22Rv1 (cell line): ENCODE results near the gene AARS1.
"Not testable (repeated sequence)": the region's sequence is repeated elsewhere in the genome, so short reads cannot be mapped to it uniquely, and the experiment has no call there.

Experiments used
- H3K27ac ChIP-seq: fragments of 450-650 bp; 2 replicates; pipeline ENCODE4 v1.5.1; 2017
- CTCF ChIP-seq: fragments of 450-650 bp; IDR thresholded peaks from 2 replicates; pipeline ENCODE4 v1.5.1; 2017; ENCODE audit warnings: mild to moderate bottlenecking
- ZFX ChIP-seq: fragments of 450-650 bp; IDR thresholded peaks from 2 replicates; pipeline ENCODE4 v1.6.1; 2017; ENCODE audit warnings: antibody characterized with exemption, borderline replicate concordance

AARS1 gene

GRCh38 chr16:70294385-70295025 lies 5.2 kb upstream of the AARS1 start:
- H3K27ac ChIP-seq = no peak overlapping the region
- TF ChIP-seq CTCF = no peak
- no peak for TF ChIP-seq ZFX

- H3K27ac ChIP-seq = not testable (repeated sequence)
Measured at GRCh38 chr16:70292148-70292547, 2.8 kb upstream of the AARS1 start.

- TF ChIP-seq ZFX = no peak
- no peak for TF ChIP-seq CTCF
- H3K27ac ChIP-seq = no peak overlapping the region; the same call in 1 of the 2 replicates
Measured at GRCh38 chr16:70290949-70291519, 1.7 kb upstream of the AARS1 start.

GRCh38 chr16:70287304-70287971 lies 1.9 kb downstream of the AARS1 start:
- H3K27ac ChIP-seq = peak overlapping the region; percentile 94

GRCh38 chr16:70276392-70276791 lies 12.9 kb downstream of the AARS1 start:
- no peak for TF ChIP-seq CTCF
- H3K27ac ChIP-seq = no peak overlapping the region

GRCh38 chr16:70271696-70272095 lies 17.6 kb downstream of the AARS1 start:
- H3K27ac ChIP-seq = no peak overlapping the region
- TF ChIP-seq ZFX (no peak), CTCF (no peak)

- no peak overlapping the region for H3K27ac ChIP-seq
- TF ChIP-seq ZFX = no peak
- TF ChIP-seq CTCF = no peak
Measured at GRCh38 chr16:70270176-70270575, 19.1 kb downstream of the AARS1 start.

GRCh38 chr16:70269471-70269870 lies 19.8 kb downstream of the AARS1 start:
- TF ChIP-seq ZFX (no peak), CTCF (no peak)
- H3K27ac ChIP-seq = no peak overlapping the region

GRCh38 chr16:70267922-70268321 lies 21.4 kb downstream of the AARS1 start:
- not testable (repeated sequence) for H3K27ac ChIP-seq
